ENCODE results near the gene CCSER1.

The CCSER1 gene

DNA sequence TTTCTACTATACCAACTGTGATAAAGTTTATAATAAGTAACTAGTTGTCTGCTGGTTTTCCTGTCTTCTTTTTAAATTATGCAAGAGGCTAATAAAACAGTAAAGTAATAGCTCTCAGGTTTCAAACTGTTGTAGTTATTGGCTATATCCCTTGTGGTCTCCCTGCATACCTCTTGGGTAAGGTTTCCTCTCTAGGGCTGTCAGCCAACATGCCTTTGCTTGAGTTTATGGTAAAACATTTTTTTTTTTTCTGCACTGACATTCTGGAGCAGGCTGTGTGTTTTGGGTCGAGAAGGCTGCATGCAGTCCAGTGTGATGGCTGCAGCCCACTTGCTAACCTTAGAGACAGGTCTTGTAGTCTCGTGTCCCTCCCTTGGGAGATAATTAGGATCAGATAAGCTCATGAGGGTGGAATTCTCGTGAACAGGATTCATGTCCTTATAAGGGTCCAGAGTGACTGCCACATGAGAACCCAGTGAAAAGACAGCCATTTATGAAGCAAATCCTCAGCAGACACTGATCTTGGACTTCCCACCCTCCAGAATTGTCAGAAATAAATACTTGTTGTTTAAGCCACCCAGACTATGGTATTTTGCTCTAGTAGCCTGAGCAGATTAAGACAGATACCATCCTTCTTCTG lies 831.2 kb downstream of the CCSER1 start:
- no peak for DNase-seq (ENCODE audit: low read depth)

DNA sequence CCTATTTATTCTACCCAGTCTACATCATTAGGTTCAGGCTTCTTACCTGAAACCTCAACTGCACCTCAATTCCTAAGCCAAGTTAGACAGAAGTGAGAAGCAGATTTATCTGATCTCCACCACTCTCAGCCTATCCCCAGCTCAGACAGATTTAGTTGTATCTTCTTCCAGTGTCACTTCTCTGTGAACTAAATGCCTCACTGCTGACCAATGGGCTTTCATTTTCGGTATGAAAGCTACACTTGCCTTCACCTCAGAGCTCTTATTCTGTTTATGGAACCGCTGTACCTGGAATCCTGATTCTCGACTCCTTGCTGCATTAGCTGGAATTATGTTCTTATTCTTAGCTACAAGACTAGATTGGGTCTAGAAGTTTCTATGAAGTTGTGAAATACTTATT lies 833.2 kb downstream of the CCSER1 start:
- DNase-seq (ENCODE audit: low read depth), result no peak

DNA sequence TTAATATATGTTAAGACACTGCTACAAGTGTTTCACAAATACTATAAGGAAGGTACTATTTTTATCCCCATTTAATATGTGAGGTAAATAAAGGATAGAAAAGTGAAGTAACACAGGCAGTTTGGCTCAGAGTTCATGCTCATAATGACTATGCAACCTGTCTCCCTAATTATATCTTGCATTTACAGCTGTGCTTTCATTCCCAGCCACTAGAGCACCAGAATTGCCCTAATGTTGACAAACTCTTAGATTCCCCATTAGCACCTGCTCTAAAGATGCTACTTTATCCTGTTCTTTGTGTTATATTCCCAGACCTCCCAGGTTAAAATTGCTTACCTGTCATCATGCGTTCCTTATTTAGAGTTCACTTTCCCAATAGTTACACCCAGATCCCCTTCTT lies 833.6 kb downstream of the CCSER1 start:
- no peak for DNase-seq (ENCODE audit: low read depth)

DNA sequence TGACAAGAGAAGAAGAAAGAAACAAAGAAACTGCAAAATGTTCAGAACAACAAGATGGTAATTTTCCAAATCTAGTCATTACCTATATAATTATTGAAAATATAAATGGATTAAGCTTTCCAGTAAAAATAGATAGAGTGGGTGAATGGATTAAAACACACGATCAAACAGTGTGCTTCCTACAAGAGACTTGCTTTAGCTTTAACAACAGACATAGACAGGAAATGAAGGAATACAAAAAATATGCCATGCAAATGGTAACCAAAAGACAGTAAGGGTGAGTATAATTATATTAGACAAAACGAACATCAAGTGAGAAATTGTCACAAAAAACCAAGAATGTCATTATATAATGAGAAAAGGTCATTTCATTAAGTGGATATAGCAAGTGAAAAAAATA lies 842.8 kb downstream of the CCSER1 start:
- DNase-seq (ENCODE audit: low read depth), result no peak

DNA sequence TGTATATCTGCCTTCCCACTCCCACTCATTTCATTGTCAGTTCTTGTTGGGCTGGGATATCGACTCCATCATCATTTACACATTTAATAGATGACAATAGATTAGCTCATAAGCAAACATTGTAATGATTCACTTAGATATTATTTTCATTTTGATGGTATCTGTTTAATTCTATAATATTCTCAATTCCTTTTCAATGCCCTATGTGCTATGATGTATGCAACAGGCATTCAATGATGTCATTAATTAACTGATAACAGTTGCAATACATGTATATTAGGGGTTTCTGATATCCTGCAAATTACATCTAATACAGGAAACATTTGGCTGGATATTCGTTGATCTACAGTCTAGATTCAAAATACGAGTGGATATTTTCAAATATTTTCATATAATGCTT lies 850.5 kb downstream of the CCSER1 start:
- DNase-seq (ENCODE audit: low read depth), result no peak

DNA sequence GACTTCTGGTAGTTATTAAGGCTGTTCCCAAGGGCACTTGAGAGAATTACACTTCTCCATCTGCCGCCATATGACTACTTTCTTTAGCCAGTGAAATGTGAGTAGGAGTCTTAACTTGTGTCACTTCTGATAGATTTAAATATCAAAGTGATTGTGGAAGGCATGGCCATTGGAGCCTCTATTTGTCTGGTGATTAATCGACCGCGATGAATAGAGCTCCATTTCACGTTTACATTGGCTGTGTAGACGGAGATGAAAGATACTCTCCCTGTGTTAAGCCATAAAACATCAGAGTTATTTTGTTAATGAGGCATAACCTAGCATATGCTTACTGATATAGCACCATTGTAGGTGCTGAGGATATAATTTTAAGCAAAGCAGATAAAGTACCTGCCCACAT lies 852.4 kb downstream of the CCSER1 start:
- no peak for DNase-seq (ENCODE audit: low read depth)

DNA sequence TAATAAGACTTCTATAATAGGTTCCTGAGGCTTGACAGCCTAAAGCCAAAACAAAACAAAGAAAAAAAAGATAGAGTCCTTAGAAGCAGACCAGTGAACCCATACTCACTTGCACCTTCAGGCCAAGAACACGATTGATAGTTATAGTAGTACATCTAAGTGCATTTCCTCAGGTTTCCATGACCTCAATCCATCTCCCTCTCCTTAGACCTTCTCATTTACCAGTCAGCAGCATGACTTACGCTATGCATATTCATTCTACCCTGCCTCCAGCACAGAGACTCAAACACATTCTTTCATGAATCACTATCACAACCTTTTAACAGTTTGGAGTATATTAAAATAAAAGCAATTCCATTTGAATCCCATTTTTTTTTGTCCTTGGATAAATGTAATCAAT lies 855.6 kb downstream of the CCSER1 start:
- DNase-seq (ENCODE audit: low read depth), result no peak

DNA sequence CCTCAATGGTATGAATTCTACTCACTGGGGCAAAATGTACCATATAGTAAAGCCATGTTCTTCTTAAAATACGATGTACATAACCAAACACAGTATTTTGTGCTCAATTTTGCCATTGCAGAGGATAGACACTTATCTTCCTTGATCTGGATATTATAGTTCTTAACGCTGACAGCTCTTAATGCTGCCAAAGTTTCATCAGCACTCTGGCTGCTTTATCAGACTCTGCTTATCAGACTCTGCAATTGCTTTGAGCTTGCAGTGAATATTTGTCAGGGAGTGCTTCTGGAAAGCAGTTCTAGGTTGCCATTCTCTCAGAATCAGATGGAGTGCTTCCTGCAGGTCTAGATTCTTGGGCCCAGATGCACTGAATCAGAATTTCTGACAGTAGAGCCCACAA lies 863.1 kb downstream of the CCSER1 start:
- no peak for DNase-seq (ENCODE audit: low read depth)

DNA sequence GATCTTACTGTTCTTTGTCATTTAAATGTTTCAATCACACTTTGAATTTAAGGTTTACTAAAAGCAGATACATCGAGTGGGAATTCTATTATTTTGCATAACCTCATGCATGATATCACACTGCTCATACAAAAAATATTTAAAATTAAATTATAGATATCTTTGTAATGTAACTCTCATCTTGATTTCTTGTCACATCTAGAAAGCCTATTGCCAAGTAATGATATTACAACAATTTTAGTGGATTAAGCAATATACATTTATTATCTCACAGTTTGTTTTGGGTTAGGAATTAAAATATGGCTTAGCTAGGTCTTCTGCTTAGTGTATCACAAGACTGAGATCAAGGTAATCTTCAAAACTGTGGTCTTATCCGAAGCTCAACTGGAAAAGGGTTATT lies 865.0 kb downstream of the CCSER1 start:
- no peak for DNase-seq (ENCODE audit: low read depth)

DNA sequence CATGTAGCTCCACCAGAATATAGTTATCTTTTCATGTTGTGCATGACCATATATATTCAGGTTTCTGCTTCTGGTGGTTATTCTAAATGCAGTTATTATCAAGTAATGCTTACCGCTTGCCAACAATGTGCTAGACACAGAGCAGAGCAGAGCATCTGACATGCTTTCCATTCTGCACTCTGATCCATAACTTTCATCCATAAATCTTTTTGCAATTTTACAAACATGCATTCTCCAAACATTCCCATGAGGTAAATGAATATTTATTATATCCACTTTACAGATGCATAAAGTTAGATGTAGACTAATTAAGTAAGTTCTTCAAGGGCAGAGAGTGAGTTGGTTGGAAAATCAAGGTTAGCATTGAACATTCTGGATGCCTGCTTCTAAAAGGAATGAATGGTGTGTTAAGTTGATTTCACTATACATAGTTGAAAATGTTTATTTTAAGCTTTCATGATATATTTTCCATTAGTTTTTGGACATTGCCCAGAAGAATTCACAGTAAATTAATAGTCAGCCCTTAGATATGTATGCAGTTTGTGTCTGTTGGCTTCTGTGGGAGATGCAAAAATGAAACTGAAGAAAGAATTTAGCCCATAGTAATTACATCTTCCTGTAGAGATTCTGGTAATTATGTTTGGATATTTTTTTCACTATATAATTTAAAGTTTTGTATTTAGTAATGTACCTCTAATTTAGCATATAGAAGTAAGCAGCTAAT lies 867.8 kb downstream of the CCSER1 start:
- DNase-seq (ENCODE audit: low read depth), result no peak

DNA sequence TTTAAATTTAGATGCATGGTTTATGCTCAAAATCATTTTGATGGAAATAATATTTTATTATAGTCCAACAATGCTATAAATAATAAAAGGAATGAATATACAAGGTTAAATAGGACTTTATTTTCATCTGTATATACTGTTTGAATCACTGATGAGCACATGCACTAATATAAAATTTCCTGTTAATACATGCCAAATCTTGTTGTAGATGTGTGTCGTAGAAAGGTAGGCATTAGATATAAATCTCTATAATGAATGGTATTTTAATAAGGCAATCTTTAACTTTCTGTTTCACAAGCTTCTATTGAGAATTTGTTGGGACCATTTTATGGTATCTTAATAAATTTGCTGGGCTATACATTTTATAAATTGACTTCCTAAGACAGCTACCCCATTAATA lies 868.8 kb downstream of the CCSER1 start:
- DNase-seq (ENCODE audit: low read depth), result no peak

DNA sequence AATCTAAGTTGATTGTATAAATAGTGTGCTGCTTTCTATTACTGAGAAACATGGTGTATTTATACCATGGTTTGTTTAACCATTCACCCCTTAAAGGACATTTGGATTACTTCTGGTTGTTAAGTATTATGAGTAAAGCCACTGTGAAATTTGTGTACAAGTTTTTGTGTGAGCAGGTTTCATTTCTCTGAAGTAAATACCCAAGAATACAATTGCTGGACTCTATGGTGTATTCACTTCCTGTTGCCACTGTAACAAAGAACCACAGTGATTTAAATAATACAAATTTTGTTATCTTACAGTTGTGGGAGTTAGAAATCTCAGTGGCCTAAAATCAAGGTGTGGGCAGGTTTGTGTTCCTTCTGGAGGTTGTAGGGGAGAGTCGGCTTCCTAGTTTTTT lies 869.6 kb downstream of the CCSER1 start:
- DNase-seq (ENCODE audit: low read depth), result no peak

DNA sequence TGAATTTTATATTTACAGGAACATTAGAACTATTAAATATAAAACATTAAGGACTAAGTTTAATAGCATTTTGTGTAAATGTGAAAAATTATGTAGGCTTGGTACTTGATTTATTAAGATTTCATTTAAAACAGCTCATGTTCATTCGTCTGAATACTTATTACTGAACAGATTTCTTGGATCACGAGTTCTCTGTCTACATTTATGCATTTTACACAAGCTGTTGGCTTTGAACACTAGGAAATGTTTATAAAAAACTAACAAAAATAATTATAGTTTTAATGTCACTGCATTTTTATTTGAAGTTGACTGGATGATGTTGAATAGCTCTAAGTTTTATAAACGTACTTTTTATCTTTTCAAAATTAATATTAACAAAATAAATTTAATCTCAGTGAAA lies 888.7 kb downstream of the CCSER1 start:
- no peak for DNase-seq (ENCODE audit: low read depth)

DNA sequence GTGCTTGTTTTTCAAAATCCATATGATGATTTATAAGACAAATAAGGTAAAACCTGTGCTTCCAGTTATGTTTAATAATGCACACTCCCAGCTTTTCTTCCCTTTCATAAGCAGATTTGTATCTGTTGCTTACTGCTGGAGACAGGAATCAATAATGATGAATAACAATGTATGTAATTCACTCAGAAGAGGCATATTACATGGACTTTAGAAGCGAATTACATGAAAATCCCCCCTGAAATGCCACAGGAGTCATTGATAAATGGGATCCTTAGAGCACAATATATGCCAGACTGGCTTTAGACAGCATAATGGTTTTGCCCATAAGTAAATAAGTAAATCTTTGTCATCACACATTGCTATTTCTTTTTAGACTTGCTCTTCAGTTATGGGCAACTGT lies 892.3 kb downstream of the CCSER1 start:
- DNase-seq (ENCODE audit: low read depth), result no peak

DNA sequence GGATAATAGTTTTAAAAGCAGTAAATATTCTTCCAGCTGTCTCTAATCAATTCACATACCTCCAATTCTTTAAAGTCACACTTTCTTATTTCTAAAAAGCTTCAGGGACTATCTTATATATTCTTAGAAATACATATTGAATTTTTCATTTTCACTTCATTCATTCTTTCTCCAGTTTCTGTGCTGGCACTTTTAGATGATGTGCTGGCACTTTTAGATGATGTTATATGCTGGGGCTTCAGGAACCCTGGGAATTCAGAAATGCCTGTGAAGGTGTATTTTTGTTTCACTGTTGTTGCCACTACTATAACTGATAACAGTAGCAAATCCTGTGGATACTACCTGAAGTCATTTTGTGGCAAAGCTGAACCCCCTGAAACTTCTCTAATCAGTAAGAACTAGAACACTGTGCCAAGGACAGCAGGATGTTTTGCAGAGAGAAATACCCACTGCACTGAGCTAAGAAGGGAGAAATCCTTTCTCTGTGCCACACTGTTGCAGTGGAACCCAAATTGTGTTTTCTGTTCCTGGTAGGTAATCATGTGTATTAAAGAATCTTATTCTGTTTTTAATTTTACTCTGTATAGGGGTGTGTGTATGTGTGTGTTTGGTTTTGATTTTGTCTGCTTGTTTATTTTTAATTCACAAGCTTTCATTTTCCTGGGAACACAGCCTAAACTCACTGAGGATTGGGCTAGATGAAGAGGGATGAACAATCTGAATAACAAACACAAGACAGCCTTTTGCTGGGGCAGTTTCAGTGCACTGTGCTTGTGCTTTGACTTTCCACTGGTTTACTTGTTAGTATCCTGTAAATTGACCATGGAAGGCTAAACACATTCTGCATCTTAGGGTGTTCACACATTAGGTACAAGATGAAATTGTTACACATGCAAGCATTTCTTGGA lies 898.3 kb downstream of the CCSER1 start:
- no peak for DNase-seq (ENCODE audit: low read depth)

DNA sequence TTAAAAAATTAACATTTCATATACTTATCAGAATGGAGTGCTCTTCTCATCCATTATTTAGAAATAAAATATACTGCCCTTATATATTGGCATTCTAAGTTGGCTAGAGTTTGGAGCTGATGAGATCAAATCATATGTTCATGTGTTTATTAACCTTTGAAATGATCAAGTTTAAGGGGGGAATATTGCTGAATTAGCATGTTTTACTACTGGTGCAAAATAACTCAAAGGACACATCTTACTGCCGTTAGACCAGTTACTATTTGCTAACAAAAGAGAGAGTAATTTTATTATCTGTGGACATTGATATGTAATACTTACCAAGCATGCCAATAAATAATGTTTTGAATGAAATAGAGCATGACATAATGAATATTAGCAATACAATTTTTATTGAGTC lies 901.0 kb downstream of the CCSER1 start:
- DNase-seq (ENCODE audit: low read depth), result no peak

DNA sequence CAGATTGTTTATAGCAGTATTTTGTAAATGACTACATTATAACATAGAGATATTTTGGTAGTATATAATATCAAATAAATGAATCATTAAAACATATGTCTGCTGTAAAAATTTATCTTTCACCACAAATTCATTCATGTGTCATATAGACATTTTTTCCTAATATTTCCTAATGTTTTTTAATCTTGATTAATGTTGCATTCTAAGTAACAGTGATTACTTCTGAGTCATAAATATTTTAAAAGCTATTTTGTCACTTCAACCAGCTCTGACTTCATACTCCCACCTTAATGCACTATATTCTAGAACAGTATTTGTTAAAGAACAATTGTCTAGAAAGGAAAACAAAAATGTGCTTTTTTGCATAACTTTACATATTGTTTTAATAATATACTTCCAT lies 904.6 kb downstream of the CCSER1 start:
- no peak for DNase-seq (ENCODE audit: low read depth)

DNA sequence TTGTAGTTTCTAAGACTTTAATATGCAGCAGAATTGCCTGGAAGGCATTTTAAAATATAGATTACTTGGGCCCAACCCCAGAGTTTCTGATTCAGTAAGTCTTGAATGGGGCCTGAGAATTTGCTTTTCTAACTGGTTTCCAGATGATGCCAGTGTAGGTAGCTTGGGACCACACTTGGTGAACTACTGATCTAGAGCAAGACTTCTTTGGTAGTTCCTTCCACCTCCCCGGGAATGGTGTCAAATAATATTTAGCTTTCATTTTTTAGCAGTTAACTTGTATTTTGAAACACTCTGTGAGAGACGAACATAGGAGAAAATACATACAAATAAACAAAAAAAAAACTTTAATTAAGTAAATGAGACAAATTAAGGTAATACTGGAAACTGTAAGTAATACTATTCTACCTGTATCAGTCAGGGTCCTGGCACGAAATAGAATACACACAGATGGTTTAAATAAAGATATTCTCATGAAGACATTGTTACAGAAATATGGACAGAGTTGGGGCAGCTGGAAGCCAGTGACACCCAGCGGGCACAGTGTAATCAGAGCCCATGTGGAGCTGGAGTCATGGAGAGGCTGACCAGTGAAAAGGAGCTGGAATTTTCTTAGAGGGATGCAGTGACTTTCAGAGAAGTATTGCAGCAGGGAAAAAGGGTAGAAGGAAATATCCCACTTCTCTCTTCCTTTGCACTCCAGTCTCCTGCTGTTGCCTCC lies 905.7 kb downstream of the CCSER1 start:
- DNase-seq (ENCODE audit: low read depth), result no peak

DNA sequence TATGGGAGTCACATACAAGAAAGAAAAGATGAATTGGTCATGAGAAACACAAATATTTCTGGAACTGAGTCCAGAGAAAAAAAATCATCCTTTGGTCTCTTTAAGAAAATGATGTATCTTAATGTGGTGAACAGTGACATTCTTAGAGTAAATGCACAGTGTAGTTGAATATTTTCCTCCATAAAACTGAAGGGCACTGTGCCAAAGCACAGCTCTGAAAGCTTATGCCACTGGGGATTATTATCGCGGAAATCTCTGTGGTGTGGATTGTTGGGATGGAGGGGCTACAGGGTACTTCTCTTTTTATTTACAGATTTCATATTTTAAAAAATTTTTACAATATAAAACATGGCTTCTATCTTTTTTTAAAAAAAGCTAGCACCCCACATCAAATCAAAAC lies 908.1 kb downstream of the CCSER1 start:
- DNase-seq (ENCODE audit: low read depth), result no peak

DNA sequence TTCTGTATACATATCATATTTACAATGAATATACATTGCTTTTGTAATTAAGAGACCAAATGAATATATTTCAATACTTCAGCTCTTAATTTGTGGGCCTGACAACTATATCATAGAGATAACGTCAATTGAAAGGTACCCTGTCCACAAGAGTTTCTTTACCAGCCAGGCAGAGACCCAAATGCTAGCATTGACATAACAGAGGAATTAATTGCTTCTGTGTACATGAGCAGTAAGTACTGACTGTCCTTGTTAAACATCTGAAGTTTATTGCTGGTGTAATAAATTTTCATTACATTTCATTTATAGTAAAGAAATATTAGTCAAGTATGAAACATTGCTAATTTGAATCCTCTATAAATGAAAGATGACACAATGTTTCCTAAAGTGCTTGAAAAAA lies 910.8 kb downstream of the CCSER1 start:
- DNase-seq (ENCODE audit: low read depth), result no peak

DNA sequence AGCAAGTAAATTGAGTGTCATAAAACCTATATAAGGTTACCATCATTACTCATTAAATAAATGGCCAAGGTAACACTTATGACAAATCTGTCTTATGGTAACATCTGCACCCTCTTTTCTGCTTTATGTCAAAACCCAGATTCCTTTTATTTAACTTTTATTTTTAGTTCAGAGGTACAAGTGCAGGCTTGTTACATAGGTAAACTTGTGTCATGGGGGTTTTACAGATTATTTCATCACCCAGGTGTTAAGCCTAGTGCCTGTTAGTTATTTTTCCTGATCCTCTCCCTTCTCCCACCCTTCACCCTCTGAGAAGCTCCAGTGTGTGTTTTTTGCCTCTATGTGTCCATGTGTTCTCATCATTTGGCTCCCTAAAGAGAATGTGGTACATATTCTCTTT lies 930.7 kb downstream of the CCSER1 start:
- DNase-seq (ENCODE audit: low read depth), result no peak

DNA sequence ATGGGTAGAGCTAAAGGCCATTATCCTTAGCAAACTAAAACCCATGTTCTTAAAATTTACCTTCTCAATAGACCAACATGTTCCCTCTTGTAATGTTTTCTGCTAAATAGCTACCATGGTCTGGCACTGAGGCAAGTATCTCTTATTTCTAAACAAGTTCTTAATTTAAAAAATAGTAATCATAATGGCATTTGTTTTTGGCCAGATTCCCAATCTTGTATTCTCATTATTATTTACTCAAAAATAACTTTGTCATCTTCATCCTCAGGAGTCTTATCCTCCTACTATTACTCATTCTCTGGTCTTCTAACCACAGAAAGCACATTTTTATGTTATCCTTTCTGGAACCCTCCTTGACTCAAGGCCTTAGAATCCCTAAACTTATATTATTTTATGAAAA lies 931.2 kb downstream of the CCSER1 start:
- no peak for DNase-seq (ENCODE audit: low read depth)
